ENCODE results near the gene GPRC5C.

Gene GPRC5C

DNA sequence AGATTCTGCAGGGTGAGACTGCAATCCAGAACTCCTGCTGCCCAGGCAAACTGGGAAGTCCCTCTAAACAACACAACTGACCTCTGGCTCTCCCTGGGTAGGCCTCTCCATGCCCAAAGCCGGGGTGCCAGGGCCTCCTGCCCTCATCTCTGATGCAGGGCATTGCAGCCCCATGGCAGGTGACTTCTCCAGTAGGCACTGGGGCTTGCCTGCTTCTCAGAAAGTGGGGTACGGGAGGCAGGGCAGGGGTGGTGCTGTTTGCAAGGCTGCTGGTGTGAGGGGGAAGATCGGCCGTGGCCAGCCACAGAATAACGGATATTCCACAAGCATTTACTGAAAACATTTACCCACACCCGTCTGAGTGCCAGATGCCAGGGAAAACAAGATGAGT, 4.1 kb upstream of the GPRC5C start:
- H3K27ac ChIP-seq (ENCODE audit: extremely low read depth, low read depth, low read length) = no peak overlapping the region
- TF ChIP-seq ZNF600 (tag by site-specific recombination; IDR thresholded peaks at IDR 0.05) = no peak
- TF ChIP-seq BCL11A (tag by site-specific recombination; IDR thresholded peaks at IDR 0.05; ENCODE audit: low read depth) = no peak
- no peak for TF ChIP-seq YY1 (tag by site-specific recombination; IDR thresholded peaks at IDR 0.05)
- TF ChIP-seq ZNF354C (tag by site-specific recombination; IDR thresholded peaks at IDR 0.05; ENCODE audit: borderline replicate concordance, low read depth) = no peak
- TF ChIP-seq ZNF302 (tag by site-specific recombination; IDR thresholded peaks at IDR 0.05; ENCODE audit: low read depth) = no peak
- TF ChIP-seq, protein P1, sequence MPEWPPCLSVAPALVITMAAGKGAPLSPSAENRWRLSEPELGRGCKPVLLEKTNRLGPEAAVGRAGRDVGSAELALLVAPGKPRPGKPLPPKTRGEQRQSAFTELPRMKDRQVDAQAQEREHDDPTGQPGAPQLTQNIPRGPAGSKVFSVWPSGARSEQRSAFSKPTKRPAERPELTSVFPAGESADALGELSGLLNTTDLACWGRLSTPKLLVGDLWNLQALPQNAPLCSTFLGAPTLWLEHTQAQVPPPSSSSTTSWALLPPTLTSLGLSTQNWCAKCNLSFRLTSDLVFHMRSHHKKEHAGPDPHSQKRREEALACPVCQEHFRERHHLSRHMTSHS (tag by site-specific recombination; IDR thresholded peaks at IDR 0.05) = no peak
- TF ChIP-seq MEIS1 (CRISPR knock-in tag; IDR thresholded peaks at IDR 0.05; ENCODE audit: borderline replicate concordance) = no peak
- TF ChIP-seq ZNF785 (tag by site-specific recombination; IDR thresholded peaks at IDR 0.05) = no peak
- TF ChIP-seq ZNF426 (tag by site-specific recombination; IDR thresholded peaks at IDR 0.05) = no peak
- TF ChIP-seq, protein P2, sequence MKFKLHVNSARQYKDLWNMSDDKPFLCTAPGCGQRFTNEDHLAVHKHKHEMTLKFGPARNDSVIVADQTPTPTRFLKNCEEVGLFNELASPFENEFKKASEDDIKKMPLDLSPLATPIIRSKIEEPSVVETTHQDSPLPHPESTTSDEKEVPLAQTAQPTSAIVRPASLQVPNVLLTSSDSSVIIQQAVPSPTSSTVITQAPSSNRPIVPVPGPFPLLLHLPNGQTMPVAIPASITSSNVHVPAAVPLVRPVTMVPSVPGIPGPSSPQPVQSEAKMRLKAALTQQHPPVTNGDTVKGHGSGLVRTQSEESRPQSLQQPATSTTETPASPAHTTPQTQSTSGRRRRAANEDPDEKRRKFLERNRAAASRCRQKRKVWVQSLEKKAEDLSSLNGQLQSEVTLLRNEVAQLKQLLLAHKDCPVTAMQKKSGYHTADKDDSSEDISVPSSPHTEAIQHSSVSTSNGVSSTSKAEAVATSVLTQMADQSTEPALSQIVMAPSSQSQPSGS (tag by site-specific recombination; IDR thresholded peaks at IDR 0.05; ENCODE audit: low read depth) = no peak
- no peak for TF ChIP-seq GLIS1 (tag by site-specific recombination; IDR thresholded peaks at IDR 0.05)
- H3K4me3 ChIP-seq (ENCODE audit: low read depth, low read length) = no peak overlapping the region
- ChIA-PET POLR2A (no interaction called here), CTCF (interaction anchor here (1.2 kb wide), 1 partner anchor 29 kb away, joined by 3 read pairs; no protein-coding TSS in a partner anchor)
- no peaks in the 10 kb centered on the region for H3K9me3 ChIP-seq (ENCODE audit: control insufficient read depth, insufficient read depth, low read depth, low read length)
- H3K4me1 ChIP-seq (ENCODE audit: control insufficient read depth, insufficient read depth, low read length) = peaks cover 13% of the 10 kb centered on the region
- no peaks in the 10 kb centered on the region for H3K36me3 ChIP-seq (ENCODE audit: control insufficient read depth in 2 of 2, insufficient read depth in 1 of 2, low read length in 2 of 2)

DNA sequence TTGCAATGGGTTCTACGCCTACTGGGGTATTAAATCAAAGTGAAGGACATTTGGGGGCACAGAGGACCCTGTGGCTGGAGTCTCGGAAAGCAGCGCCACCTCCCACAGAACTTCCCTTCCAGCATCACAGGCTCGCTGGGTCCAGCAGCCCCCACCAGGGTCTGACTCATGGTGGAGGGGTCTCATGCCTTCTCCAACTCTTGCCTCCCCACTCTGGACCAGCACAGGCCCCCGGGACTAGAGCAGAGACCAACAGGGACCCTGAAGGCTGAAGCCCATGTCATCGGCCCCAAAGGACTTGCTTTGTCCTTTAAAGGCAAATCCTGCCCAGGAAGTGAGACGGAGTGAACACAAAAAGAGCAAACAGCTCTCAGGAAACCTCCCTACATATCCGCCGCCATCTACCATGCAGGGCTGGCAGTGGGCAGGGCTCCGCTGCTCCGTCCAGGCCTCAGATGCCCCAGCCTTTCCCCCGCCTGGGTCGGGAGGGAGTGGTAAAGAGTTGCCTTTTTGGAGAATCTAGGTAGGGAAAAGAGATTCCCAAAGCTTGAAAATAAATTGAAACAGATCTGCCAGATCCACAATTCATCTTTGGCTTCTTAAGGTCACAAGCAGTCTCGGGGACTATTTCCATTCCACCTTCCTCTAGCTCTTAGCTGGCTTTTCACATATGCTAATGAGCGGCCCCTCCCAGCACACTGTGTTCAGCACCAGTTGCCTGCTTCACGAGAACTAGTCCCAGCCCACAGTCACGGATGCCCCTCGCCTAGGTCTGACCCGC, 2.1 kb upstream of the GPRC5C start:
- Histone ChIP-seq H3K4me3 (ENCODE audit: low read depth, low read length) (no peak overlapping the region), H3K36me3 (ENCODE audit: control insufficient read depth in 2 of 2, insufficient read depth in 1 of 2, low read length in 2 of 2) (no peaks in the 10 kb centered on the region), H3K4me1 (ENCODE audit: control insufficient read depth, insufficient read depth, low read length) (peaks cover 15% of the 10 kb centered on the region), H3K27ac (ENCODE audit: extremely low read depth, low read depth, low read length) (peak overlapping the region; percentile 98), H3K9me3 (ENCODE audit: control insufficient read depth, insufficient read depth, low read depth, low read length) (no peaks in the 10 kb centered on the region)
- peak; percentile 97 for TF ChIP-seq SCRT2 (tag by site-specific recombination; IDR thresholded peaks at IDR 0.05)
- no peak for TF ChIP-seq KLF9 (tag by site-specific recombination; IDR thresholded peaks at IDR 0.05; ENCODE audit: low read depth)
- peak; percentile 86; the same call in 1 of the 2 replicates for TF ChIP-seq SCRT1 (tag by site-specific recombination; IDR thresholded peaks at IDR 0.05; ENCODE audit: borderline replicate concordance)
- no peak for TF ChIP-seq ZNF501 (tag by site-specific recombination; IDR thresholded peaks at IDR 0.05)
- TF ChIP-seq, protein P3, sequence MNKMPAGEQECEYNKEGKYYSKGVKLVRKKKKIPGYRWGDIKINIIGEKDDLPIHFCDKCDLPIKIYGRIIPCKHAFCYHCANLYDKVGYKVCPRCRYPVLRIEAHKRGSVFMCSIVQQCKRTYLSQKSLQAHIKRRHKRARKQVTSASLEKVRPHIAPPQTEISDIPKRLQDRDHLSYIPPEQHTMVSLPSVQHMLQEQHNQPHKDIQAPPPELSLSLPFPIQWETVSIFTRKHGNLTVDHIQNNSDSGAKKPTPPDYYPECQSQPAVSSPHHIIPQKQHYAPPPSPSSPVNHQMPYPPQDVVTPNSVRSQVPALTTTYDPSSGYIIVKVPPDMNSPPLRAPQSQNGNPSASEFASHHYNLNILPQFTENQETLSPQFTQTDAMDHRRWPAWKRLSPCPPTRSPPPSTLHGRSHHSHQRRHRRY (tag by site-specific recombination; IDR thresholded peaks at IDR 0.05) = no peak
- TF ChIP-seq, protein P4, sequence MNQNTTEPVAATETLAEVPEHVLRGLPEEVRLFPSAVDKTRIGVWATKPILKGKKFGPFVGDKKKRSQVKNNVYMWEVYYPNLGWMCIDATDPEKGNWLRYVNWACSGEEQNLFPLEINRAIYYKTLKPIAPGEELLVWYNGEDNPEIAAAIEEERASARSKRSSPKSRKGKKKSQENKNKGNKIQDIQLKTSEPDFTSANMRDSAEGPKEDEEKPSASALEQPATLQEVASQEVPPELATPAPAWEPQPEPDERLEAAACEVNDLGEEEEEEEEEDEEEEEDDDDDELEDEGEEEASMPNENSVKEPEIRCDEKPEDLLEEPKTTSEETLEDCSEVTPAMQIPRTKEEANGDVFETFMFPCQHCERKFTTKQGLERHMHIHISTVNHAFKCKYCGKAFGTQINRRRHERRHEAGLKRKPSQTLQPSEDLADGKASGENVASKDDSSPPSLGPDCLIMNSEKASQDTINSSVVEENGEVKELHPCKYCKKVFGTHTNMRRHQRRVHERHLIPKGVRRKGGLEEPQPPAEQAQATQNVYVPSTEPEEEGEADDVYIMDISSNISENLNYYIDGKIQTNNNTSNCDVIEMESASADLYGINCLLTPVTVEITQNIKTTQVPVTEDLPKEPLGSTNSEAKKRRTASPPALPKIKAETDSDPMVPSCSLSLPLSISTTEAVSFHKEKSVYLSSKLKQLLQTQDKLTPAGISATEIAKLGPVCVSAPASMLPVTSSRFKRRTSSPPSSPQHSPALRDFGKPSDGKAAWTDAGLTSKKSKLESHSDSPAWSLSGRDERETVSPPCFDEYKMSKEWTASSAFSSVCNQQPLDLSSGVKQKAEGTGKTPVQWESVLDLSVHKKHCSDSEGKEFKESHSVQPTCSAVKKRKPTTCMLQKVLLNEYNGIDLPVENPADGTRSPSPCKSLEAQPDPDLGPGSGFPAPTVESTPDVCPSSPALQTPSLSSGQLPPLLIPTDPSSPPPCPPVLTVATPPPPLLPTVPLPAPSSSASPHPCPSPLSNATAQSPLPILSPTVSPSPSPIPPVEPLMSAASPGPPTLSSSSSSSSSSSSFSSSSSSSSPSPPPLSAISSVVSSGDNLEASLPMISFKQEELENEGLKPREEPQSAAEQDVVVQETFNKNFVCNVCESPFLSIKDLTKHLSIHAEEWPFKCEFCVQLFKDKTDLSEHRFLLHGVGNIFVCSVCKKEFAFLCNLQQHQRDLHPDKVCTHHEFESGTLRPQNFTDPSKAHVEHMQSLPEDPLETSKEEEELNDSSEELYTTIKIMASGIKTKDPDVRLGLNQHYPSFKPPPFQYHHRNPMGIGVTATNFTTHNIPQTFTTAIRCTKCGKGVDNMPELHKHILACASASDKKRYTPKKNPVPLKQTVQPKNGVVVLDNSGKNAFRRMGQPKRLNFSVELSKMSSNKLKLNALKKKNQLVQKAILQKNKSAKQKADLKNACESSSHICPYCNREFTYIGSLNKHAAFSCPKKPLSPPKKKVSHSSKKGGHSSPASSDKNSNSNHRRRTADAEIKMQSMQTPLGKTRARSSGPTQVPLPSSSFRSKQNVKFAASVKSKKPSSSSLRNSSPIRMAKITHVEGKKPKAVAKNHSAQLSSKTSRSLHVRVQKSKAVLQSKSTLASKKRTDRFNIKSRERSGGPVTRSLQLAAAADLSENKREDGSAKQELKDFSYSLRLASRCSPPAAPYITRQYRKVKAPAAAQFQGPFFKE (tag by site-specific recombination; IDR thresholded peaks at IDR 0.05; ENCODE audit: borderline replicate concordance) = 0 out of 2 replicates have a peak, but pooled peaks have one; percentile 26
- no peak for TF ChIP-seq ZNF843 (tag by site-specific recombination; IDR thresholded peaks at IDR 0.05)
- TF ChIP-seq ZNF585B (tag by site-specific recombination; IDR thresholded peaks at IDR 0.05) = no peak
- no peak for TF ChIP-seq ZNF138 (tag by site-specific recombination; IDR thresholded peaks at IDR 0.05; ENCODE audit: borderline replicate concordance)
- TF ChIP-seq, protein P5, sequence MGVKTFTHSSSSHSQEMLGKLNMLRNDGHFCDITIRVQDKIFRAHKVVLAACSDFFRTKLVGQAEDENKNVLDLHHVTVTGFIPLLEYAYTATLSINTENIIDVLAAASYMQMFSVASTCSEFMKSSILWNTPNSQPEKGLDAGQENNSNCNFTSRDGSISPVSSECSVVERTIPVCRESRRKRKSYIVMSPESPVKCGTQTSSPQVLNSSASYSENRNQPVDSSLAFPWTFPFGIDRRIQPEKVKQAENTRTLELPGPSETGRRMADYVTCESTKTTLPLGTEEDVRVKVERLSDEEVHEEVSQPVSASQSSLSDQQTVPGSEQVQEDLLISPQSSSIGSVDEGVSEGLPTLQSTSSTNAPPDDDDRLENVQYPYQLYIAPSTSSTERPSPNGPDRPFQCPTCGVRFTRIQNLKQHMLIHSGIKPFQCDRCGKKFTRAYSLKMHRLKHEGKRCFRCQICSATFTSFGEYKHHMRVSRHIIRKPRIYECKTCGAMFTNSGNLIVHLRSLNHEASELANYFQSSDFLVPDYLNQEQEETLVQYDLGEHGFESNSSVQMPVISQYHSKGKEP (tag by site-specific recombination; IDR thresholded peaks at IDR 0.05) = no peak
- CTCF ChIA-PET = interaction anchor here (0.6 to 2.1 kb wide), 7 partner anchors 8 to 131 kb away, joined by 3 to 19 read pairs (median 6); partner anchors contain the start of gene GPR142
- POLR2A ChIA-PET = interaction anchor here (1.0 to 1.7 kb wide), 8 partner anchors 12 to 226 kb away, joined by 3 to 7 read pairs (median 5); partner anchors contain the start of gene RPL38
